HG02870 (cell line): ENCODE measurements around the gene AASDH.

Experiments used
- ATAC-seq: cut with Tn5 transposase; IDR thresholded peaks from one replicate; pipeline ENCODE4 v1.9.1; 2021; ENCODE audit warnings: mild to moderate bottlenecking, moderate library complexity; ENCODE audit not compliant: unreplicated experiment

AASDH gene

DNA sequence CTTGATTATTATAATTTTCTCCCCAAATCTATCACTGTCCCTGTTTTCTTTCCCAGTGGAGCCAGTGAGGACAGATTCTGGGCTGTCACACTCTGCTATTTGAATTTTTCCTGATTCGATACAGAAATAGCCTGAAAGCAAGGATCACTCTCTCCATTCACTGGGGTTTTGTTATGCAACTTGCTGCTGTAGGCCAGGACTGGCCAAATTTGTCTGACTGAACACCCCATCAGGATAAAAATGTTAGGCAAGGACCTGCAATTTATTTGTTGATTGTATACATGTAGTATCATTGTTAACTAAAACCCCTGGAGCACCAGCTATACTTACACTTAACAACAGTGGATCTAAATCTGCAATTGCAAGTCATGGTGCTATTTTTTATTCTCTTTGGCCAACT, 68.7 kb downstream of the AASDH start:
- ATAC-seq = no peak

DNA sequence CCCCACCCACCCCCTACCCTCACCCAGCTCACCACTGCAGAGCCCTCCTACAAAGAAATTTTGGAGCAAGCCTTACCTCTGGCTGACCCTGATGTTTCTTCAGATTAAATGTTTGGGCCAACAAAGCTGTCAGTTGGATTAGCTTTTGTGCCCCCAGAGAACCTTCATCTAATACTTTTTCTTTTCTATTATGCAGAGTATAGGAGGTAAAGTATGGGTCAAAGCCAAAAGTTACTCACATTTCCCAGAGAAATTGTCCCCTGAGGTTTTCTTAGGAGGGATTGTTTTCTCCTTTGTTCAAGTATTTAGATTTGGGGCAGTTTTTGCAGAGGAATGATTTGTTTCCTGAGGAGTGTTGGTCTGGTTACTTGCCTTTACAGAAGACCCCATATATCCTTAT, 69.5 kb downstream of the AASDH start:
- ATAC-seq = no peak

DNA sequence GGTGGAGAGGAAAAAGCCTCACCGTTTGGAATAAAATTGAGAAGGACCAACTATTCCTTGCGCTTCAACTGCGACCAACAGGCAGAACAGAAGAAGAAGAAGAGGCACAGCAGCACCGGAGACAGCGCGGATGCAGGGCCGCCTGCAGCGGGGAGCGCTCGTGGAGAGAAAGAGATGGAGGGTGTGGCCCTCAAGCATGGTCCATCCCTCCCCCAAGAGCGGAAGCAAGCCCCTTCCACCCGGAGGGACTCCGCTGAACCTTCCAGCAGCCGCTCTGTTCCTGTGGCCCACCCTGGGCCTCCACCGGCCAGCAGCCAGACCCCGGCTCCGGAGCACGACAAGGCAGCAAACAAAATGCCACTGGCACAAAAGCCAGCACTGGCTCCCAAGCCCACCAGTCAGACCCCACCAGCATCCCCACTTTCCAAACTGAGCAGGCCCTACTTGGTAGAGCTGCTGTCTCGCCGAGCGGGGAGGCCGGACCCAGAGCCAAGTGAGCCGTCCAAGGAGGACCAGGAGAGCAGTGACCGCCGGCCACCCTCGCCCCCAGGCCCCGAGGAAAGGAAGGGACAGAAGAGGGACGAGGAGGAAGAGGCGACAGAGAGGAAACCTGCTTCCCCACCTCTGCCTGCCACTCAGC, 71.2 kb downstream of the AASDH start:
- no peak for ATAC-seq

DNA sequence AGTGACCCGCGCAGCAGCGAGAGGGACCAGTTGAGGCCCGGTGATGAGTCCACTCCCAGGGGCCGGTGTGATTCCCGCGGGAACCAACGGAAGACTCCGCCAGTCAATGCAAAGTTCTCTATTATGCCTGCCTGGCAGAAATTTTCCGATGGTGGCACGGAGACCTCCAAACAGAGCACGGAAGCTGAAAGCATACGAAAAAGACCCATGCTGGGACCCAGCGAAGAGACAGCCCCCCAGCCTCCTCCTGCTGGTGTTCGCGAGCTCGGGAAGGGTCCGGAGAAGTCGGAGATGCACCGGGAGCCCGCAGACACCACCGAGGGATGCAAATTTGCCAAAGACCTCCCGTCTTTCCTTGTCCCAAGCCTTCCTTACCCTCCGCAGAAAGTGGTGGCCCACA, 71.7 kb downstream of the AASDH start:
- ATAC-seq = no peak

DNA sequence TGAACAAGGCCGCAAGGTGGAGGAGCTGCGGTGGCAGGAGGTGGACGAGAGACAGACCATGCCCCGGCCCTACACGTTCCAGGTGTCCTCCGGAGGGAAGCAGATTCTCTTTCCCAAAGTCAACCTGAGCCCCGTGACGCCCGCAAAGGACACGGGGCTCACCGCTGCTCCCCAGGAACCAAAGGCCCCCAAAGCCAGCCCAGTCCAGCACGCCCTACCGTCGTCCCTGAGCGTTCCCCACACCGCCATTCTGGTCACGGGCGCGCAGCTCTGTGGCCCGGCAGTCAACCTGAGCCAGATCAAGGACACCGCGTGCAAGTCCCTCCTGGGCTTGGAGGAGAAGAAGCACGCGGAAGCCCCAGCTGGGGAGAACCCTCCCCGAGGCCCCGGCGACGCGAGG, 72.2 kb downstream of the AASDH start:
- no peak for ATAC-seq

DNA sequence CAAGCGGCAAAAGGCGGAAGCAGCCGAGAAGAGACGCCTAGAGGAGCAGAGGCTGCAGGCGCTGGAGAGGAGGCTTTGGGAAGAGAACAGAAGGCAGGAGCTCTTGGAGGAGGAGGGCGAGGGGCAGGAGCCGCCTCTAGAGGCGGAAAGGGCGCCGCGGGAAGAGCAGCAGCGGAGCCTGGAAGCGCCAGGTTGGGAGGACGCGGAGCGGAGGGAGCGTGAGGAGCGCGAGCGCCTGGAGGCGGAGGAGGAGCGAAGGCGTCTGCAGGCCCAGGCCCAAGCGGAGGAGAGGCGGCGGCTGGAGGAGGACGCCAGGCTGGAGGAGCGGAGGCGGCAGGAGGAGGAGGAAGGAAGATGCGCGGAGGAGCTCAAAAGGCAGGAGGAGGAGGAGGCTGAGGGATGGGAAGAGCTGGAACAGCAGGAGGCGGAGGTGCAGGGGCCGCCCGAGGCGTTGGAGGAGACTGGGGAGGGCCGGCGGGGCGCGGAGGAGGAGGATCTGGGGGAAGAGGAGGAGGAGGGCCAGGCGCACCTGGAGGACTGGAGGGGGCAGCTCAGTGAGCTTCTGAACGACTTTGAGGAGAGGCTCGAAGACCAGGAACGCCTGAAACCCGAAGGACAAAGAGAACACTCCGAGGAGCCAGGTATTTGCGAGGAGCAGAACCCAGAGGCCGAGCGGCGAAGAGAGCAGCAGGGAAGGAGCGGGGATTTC, 72.9 kb downstream of the AASDH start:
- ATAC-seq = no peak

DNA sequence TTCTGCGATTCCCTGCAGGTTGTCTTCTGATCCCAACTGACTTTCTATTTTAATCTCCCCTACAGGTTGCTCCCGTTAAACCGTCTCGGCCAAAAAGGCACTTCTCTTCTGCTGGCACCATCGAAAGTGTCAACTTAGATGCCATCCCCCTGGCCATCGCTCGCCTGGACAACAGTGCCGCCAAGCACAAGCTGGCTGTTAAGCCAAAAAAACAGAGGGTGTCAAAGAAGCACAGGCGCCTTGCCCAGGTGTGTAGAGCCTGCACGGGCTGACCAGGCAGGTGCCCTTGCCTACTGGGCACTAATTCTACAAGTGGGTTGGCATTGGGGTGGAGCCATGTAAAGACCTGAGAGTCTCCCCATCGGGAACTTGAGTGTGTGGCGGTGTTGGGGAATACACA, 74.2 kb downstream of the AASDH start:
- ATAC-seq = no peak

DNA sequence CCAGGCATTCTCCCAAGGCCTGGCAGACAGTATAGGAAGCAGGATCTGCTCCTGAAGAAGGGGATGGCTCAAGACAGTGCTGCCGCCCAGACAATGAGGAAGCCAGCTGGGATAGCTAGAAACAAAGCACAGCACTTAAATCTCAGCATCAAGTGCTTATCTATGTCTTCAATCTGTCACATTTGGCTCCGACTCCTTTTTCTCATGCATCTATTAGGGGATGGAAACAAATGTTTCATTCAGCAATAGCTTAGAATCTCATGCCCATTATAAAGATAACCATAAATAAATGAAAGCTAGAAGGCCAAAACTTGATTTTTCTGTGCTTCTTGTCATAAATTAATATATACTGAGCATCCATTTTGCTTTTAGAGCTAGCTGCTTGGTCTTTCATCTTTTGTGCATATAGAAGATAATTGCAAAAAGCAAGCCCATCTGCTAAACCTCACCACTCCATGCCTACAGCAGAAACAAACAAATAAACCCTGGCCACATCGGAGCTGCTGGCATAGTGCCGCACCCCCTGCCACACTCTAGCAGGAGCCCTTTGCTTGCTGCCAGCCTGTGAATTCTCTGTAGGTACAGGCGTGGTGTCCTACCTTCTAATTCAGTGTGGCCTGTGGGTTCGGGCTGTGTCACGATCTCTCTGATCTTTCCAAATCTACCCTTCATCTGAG, 75.9 kb downstream of the AASDH start:
- no peak for ATAC-seq

DNA sequence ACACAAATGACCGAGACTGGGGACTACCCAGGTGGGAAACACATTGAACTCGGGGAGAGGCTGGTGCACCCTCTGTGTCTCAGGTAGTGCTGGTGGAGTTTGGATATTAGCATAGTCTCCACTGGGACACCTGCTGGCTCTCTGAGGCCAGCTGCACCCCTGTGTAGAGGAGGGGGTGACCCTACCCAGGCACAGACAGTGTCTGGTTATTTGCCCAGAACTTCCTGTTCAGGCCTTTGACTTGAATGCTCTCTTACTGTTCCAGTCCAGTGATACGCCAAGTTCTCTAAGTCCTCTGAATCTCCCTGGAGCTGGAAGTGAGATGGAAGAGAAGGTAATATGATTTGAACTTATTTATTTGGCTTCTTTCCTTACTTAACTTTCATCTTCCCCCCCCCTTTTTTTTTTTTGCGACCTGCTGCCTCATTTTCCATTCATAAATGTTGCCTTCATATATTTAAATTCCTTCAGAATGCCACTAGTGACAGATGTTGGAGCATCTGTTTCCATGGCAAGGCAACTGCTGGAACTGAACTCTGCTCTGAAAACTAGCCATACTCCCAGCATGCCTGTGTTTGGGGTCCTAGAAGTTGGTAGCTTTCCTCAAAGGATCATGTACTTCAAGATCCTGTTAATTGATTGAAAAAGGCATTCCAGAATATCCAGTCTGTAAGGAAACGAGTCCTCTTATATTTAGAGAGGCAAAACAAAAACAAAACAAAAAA, 76.7 kb downstream of the AASDH start:
- no peak for ATAC-seq

DNA sequence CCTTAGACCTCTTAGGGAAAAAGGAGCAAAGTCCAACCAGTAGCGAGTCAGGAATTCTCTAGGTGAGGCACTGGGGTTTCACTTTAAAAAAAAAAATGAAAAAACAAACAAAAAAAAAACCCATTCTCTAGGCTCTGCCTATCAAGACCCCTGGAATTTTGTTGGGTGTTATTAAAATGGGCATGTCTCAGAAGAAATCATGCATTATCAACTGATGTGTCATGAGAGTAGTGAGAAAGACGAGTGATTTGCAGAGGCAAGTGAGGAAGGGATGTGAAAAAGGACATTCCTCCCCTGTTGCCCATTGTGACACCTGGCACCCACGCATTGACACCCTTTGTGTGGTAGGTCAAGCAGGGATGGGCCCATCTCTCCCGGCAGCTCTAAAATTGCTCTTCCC, 78.9 kb downstream of the AASDH start:
- ATAC-seq = no peak

DNA sequence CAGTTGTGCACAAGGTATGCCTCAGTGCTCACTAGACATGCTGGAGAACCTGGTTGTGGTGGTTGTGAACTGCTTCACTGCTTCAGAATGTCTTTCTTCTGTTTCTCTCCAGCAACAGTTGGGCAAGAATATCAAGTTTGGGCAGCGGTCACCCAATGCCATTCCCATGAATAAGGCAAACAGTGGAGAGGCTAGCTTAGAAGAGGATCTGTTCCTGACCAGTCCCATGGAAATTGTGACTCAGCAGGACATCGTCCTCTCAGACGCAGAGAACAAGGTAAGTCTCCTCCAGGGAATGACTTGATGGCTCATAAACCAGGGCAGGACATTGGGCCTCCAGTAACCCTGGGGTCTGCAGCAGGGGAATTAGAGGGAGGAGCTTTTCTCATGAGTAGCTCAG, 79.9 kb downstream of the AASDH start:
- ATAC-seq = no peak

DNA sequence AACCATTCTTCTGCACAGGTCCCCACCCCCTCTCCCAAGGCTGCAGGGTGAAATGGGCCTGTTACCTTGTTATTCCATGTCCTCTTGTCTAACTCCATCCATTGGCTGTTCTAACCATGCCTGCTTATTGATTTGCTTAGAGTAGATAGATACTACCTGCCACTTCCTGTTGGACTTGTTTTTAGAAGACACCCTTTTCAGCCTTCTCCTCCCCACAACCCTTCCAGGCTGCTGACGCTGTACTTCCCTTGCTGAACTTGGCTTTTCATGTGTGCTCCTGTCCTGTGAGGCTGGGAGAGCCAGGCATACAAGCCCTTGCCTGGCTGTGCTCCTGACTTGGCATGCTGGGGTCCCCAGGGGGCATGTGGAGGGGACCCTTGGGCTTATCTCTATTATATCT, 81.9 kb downstream of the AASDH start:
- ATAC-seq = no peak

DNA sequence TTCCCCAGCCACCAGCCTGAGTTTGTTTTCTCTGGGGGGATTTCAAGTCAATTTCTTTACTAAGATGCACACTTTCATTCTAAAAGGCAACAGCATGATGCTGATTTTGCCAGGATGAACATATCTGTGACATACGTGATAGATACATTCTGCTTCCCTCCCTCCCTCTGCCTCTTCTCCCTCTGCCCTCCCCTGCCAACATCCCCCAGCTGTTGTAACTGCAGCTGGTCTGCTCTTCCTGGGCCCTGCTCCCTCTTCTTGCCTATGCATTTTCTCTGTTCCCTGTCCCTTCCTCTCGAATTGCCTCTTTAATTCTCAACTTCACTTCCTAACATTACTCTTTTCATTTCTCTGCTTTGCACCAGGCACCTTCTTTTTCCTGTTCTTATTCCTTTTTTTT, 83.4 kb downstream of the AASDH start:
- no peak for ATAC-seq

DNA sequence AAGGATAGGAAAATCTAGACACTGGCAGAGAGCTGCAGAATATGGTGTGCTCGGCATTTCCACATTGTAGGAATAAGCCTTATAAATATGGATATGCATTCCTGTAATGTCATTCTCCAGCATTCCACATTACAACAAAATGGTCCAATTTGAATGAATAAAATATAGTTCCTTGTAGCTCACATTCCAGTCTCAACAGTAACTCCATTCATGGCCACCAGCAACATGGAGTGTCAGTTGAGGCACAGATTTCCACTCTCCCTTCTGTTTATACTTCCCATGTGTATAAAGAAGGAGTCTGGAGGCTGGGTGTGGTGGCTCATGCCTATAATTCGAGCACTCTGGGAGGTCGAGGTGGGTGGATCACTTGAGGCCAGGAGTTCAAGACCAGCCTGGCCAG, 84.5 kb downstream of the AASDH start:
- no peak for ATAC-seq

DNA sequence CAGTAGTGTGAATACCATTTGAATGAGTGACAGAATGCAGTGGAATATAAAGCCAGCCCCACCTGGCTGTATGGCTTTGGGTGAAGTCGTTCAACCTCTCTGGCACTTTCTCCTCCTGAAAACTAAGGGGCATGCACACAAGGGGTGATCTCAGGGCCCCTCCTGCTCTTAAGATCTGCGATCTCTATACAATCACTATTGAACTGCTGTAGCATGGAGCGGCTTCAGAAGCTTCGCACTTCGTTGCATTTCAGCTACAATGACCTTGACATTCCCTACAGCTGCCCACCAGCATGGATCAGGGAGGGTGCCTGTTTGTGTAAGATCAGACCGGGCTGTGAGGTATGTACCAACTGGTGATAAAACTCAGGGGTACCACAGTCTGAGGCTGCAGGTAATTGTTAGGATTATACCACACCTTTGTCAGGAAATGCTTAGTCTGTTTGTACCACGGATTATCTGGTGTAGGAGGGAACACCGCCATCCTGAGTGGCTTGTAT, 85.2 kb downstream of the AASDH start:
- ATAC-seq = no peak

DNA sequence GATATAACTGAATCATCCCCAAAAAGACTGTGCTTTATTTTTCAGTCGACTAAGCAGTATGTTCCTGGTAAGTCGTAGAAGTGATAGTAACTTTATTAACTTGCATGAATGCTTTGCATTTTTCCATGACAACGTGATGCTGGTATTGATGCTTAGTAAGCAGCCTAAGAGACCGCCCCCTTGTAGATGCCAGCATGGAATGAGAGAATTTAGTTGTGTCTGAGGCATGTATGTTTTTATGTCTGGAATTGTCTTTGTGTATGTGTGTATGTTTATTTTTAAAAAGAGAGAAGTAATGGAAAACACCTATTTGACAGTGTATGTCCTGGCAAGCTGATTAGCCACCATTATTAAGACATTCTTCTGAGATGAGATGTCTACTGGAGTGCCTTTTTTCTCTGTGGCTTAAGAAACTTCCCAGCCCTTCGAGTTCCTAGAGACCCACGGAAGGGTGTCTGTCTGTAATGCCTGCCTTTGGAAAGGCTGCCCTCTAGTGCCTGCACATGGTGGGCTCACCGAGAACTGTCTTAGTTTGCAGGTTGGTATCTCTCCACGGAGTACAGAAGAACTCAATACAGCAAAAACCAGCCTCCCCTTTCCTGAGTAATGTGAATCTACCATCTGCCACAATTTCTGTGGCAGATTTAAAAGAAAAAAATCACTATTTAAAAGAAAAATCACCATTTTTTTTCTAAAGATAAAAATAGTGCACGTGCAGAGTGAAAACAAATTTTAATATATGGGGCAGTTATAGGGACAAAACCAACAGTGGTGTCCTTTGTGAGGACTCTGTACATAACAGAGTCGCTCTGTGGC, 85.9 kb downstream of the AASDH start:
- peak; percentile 96 for ATAC-seq

DNA sequence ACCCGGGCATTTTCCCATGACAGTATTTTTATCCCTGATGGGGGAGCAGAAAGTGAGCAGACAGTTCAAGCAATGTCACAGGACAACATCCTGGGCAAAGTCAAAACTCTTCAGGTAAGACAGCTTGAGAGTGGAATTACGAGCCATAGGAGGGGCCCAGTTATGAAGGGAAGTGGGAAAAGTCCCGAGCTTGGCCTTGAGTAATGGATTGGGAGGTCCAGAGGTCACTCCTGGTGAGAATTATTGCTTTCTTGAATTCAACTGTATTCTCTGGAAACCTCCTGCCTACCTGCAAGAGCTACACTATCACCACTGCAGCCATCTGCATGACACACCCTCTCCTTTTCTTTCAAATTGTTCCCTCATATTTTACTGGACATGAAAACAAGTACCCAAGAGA, 89.1 kb downstream of the AASDH start:
- no peak for ATAC-seq

DNA sequence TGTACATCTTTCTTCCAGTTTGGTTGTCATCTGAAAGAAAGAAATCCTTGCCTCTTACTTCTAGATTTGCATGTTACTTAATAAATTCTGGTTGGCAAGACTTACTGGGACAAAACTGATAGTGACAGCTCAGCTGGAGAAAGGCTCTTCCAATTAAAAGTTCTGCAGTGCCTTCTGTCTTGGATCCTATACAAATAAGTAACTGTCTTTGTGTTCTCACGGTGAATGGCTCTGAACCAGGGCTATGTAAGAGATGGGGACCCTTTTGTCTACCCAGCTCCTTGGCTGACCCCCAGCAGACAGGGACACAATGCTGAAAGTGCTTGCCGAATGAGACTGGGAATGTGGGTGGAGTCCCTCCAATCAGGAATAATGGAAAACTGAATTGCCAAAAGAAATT, 89.5 kb downstream of the AASDH start:
- ATAC-seq = no peak

DNA sequence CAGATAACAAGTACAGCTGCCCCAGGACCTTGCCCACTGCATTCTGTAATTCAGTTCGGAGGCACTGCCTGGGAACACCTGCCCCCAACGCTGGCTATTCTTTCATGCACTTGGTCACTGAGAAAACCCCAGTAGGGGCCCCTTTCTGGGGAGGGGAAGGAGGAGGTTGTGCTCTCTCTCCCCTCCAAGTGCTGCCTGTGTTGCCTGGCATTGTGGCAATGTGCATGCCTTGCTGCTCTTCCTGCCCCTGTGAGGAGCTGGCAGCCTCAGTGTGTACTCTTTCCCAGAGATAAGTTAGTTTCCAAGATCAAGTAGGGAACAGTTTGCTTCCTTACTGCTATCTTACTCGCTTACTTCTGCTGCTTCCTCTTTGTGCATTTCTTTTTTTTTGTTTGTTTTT, 90.8 kb downstream of the AASDH start:
- ATAC-seq = no peak

DNA sequence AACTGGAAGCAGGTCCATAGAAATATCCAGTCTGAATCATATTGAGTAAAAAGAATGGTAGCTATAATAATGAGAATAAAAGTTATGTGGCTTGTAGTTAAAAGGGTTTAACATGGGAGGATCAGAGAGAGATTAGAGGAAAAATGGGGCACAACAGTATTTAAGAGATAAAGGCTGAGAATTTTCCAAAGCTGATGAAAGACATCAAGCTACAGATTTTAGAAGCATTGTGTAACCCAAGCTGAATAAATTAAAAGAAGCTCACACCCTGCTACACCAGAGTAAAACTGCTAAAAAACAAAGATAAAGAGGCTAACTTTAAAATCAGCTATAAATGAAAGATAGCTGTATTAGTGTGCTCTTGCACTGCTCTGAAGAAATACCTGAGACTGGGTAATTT, 94.2 kb downstream of the AASDH start:
- ATAC-seq = no peak

DNA sequence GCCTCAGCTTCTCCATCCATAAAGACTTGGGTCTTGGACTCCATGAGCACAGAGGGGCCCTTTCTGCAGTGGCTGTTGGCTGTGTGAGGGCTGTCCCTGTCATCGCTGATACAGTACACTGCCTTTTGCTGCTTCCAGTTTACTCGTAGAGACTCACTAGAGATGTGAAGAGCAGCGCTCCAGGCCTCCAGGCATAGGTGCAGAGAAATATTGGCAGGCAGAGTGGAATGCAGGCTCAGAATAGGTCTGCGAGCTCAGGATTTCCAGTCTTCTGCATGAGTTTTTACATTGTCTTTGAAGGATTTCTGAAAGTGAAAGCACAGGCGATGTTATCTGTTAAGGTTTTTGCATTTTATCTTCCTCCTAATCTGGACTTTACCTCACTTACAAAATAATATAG, 97.4 kb downstream of the AASDH start:
- ATAC-seq = no peak
